Right lung (tissue), 5 donors: ENCODE measurements around the gene CIRBP. TPM values are rescaled to one million over a fixed set of nuclear protein-coding genes. Genes with fewer than 3 reads are reported as not detected.

ENCODE experiments used
- DNase-seq, 2 donors: peaks; one replicate each; pipeline ENCODE4 v3.0.0-alpha.2; 2013
- polyA plus RNA-seq, 5 donors: library from polyadenylated mRNA; unstranded; fragments of 120-200 nt; gene quantifications; one replicate each; pipeline versions ENCODE4 v1.2.1 to v1.2.3, GENCODE V29; 2013; ENCODE audit warnings: inconsistent platforms in 1 of 5, low replicate concordance in 1 of 5; ENCODE audit not compliant: insufficient read length in 5 of 5, insufficient read depth in 1 of 5

CIRBP gene
- polyA plus RNA-seq, 5 donors = 774 to 1,053 (median 920) TPM

DNA sequence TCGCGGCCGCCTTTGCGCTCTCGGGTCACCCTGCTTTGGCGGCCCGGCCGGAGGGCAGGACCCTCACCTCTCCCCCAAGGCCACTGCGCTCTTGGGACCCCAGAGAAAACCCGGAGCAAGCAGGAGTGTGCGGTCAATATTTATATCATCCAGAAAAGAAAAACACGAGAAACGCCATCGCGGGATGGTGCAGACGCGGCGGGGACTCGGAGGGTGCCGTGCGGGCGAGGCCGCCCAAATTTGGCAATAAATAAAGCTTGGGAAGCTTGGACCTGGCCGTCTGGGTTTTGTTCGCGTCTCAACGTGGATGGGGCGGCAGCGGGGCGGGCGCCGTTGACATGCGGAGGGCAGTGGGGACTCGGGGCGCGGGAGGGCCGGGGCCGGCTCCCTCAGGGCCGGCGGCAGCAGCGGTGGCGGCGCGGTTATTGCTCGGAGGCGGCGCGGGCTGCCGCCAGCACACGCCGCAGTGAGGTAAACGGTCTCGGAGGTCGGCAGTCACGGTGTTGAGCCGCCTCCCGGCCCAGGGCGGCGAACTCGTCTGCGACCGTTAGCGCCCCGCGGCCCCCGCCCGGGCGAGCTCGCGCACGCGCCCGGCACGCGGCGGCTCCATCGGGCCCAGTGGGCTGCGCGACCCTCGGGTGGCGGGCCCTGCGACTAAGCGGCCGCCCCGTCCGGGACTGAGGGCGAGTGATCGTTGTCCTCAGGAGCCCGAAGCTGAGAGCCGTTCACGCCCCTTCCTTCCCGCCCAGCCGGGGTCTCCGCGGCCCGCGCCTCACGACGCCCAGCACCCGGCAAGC is 40.8 kb upstream of the CIRBP start:
- no peak for DNase-seq

DNA sequence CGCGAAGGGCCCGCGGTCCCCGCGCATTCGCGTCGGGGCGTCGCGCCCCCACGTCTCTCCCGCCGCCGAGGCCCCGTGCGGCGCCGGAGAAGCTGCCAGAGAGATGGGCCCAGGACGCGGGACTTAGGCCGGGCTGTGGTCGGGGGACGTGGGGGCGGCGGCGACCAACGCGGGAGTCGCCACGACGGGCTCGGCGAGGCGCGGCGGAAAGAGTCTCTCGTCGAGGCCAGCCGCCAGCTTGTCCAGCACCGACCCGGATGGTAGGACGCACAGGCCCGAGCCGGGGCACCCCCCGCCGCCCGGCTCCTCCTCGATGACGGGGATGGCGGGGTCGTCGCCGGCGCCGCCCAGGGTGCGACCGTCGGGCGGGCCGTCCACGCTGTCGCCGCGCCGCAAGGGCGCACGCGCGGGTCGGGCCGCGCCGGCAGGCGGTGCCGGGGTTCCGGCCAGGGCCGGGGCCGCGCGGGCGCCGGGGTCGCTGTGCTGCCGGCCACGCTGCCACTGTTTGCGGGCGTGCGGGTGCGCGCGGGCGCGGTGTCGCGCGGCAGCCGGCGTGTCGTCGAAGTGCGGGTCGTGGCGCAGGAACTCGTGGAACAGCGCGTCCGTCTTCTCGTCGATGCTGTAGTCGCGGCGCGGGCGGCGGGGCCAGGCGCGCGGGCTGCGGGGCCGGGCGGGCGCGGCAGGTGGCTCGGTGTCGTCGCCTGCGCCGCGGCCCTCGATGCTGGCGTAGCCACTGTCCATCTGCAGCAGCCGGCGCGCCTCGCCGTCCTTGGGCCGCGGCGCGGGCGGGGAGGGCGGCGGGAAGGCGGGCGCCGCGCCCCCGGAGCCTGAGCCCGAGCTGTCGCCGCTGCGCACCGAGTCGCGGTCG is 39.8 kb upstream of the CIRBP start:
- DNase-seq = no peak

DNA sequence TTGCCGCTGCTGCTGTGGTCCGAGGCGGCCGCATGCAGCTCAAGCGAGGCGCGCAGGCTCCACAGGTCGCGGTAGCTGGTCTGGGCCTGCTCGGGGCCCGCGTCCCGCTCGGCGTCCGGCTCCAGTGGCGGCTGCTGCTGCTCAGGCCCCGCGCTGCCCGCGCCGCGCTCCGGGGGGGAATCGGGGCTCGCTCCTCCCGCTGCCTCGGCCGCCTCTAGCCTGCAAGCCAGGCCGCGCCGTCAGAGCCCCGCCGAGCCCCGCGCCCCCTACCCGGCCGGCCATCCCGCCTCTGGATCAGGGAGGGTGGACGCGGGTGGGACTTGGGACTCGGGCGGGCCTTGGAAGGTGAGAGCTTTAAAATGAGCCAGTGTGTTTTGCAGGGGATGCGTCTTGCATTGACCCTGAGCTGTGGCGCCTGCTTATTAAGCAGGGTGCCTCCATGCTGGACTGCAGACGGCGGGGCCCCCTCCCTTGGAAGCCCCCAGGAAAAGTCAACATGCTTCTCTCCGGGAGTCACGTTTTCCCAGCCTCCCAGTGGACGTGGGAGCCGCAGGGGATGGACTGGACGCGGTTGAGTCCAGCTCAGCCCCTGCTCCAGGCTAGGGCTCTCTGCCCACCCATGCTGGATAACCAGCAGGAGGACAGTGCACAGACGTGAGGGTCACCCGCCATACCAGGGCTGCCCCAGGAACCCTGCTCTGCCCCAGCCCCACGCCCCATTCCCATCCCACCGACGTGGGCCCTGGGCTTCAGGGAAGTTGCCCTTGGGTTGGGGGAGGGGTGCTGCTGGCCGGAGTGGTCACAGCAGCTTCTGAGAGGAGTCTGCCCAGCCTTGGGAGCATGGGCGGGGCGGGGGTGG is 39.0 kb upstream of the CIRBP start:
- no peak for DNase-seq

- no peak for DNase-seq
Measured at GRCh38 chr19:1230783-1231489, 38.2 kb upstream of the CIRBP start.

- no peak for DNase-seq
Measured at GRCh38 chr19:1231729-1232637, 37.1 kb upstream of the CIRBP start.

DNA sequence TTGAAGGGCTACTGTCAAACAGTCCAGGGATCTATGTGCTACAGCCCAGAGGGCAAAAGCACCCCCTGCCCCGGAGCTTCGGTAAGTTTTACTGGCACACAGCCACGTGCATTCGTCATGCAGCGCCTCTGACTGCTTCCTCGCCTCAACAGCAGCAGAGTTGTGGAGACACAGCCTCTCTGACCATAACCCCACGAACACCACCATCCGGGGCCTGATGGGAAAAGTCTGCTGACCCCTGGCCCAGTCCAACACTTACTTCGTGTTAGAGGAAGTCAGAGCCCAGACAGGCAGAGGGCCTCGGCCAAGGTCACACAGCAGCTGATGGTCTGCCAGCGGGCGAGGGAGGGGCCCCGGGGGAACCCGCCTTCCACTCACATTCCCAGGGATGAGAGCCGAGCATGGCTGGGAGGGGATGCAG is 36.5 kb upstream of the CIRBP start:
- DNase-seq = no peak

GRCh38 chr19:1233115-1233667 is 35.9 kb upstream of the CIRBP start:
- DNase-seq = no peak

- no peak for DNase-seq
Measured at GRCh38 chr19:1234051-1234954, 34.8 kb upstream of the CIRBP start.

DNA sequence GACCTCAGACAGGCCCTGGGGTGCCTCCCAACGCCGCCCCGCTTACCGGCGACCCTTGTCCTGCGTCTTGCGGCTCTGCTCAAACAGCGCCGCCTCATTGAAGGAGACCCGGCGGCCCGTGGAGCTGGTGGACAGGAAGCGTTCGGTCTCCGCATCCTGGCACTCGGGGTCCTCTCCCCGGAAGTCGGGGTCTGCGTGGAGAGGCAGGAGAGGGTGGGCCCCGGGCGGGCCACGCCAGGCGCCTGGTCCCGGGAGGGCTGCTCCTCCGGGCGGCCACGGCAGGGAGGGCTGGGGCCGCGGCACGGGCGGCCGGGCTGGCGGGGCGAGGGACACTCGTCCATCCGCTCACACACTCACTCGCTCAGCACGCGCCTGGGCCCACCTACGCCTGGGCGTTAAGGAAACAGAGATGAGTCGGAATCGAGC is 34.2 kb upstream of the CIRBP start:
- no peak for DNase-seq

GRCh38 chr19:1235625-1236538 is 33.2 kb upstream of the CIRBP start:
- no peak for DNase-seq

GRCh38 chr19:1236576-1236975 is 32.6 kb upstream of the CIRBP start:
- DNase-seq = no peak

DNA sequence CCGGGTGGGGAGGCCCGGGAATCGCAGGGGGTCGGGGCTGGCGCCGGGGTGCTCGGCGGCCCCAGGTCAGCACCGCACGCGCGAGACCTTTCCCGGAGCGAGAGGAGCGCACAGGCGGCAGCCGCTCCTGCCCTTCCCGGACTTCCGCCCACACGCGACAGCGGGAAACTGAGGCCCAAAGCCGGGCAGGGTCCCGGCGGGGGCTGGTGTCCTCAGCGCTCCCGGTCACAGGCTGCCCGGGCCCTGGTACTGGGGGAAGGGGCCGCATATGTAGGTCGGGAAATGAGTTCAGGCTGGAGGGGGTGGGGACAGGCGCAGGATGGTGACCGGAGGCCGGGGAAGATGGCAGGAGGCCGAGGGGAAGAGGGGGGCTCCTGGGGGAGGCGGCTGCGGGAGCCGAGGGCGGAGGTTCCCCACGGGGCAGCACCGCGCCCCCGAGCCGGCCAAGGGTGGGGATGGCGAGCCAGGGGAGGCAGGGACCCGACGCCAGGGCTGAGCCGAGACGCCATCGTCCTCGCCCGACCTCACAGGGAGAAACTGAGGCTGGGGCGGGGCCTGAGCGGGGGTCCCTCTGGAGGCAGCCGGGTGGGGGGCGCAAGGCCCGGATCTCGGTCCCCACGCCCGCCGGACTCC is 32.0 kb upstream of the CIRBP start:
- no peak for DNase-seq

GRCh38 chr19:1237754-1238368 is 31.3 kb upstream of the CIRBP start, which contains the start of gene CBARP:
Gene CBARP (minus strand): TSS chr19:1238005. CDS start chr19:1236100, 1,905 bp downstream.
- no peak for DNase-seq

DNA sequence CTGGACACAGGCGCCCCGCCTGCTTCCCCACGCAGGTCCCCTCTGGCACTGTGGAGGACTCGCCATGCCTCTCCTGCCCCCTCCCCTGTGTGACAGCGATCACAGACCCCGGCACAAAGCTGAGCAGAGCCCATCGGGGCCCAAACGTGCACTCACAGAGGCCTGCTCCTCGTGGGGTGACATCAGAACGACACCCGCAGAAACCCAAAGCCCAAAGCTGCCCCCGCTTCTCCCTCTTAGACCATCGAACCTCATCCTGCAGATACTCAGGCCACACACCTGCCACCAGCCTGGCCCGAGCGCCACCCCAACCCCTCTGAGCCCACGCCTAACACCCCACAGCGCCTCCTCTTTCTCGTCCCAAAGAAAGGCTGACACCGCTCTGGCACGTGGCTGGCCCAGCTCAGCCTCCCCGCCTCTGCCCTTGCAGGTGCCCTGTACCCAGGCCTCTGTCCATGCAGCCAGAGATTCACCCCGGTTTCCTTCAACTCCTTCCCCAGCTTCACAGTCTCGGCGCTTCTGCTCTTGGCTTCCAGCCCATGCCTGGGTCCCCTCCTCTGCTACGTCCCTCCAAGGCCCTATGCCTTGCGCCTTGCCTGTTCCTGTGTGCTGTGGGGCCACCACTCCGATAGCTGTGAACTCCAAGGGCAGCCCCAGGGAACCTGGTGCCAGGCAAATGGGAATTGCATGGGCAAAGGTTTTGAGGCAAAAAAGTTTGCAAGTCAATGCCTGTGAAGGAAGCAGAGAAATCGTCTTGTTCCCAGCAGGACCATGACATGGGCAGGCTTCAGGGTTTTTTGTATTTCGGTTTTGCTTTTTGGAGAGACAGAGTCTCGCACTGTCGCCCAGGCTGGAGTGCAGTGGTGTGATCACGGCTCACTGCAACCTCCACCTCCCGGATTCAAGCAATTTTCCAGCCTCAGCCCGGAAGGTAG is 30.5 kb upstream of the CIRBP start:
- no peak for DNase-seq

- no peak for DNase-seq
Measured at GRCh38 chr19:1239420-1239795, 29.7 kb upstream of the CIRBP start.
